ENCODE data around the gene ZFC3H1.
"Not testable (repeated sequence)": the region's sequence is repeated elsewhere in the genome, so short reads cannot be mapped to it uniquely, and the experiment has no call there.

ZFC3H1 gene

GRCh38 chr12:71663561-71664410 lies at the start of gene ZFC3H1, which contains the start of gene THAP2:
ZFC3H1 (minus strand) TSS chr12:71663848; CDS start chr12:71663610, 238 bp downstream.
THAP2 (plus strand) TSS chr12:71664301; CDS start chr12:71664510, 209 bp downstream.
- no peaks in the 10 kb centered on the region for H3K9me3 Mint-ChIP-seq
- DNase-seq (ENCODE audit: low spot score), result peak; percentile 94
- peak within 1 kb of the TSS; percentile 99 for H3K4me3 Mint-ChIP-seq
- H3K27me3 Mint-ChIP-seq (ENCODE audit: low read depth), result no peaks in the 10 kb centered on the region
- peak within 1 kb of the TSS; percentile 100 for H3K27ac Mint-ChIP-seq
- H3K4me1 Mint-ChIP-seq (ENCODE audit: low read depth), result peaks cover 29% of the 10 kb centered on the region
- peaks cover 35% of the 10 kb centered on the region for H3K36me3 Mint-ChIP-seq (ENCODE audit: low read depth)

- Mint-ChIP-seq H3K4me1 (ENCODE audit: low read depth) (peaks cover 11% of the 10 kb centered on the region), H3K27me3 (ENCODE audit: low read depth) (no peaks in the 10 kb centered on the region), H3K4me3 (no peak overlapping the region), H3K36me3 (ENCODE audit: low read depth) (peaks cover 2% of the 10 kb centered on the region), H3K9me3 (peaks cover 27% of the 10 kb centered on the region), H3K27ac (no peak overlapping the region)
- no peak for DNase-seq (ENCODE audit: low spot score)
These were observed 46.9 kb upstream of the ZFC3H1 start for GRCh38 chr12:71710276-71711125.

GRCh38 chr12:71708658-71709057 lies 45.0 kb upstream of the ZFC3H1 start:
- Mint-ChIP-seq H3K4me3 (no peak overlapping the region), H3K36me3 (ENCODE audit: low read depth) (peaks cover 4% of the 10 kb centered on the region), H3K9me3 (peaks cover 23% of the 10 kb centered on the region), H3K27me3 (ENCODE audit: low read depth) (no peaks in the 10 kb centered on the region), H3K4me1 (ENCODE audit: low read depth) (peaks cover 11% of the 10 kb centered on the region), H3K27ac (no peak overlapping the region)
- no peak for DNase-seq (ENCODE audit: low spot score)

GRCh38 chr12:71704920-71705319 lies 41.3 kb upstream of the ZFC3H1 start:
- H3K9me3 Mint-ChIP-seq, result no peaks in the 10 kb centered on the region
- H3K27ac Mint-ChIP-seq, result no peak overlapping the region
- peaks cover 11% of the 10 kb centered on the region for H3K4me1 Mint-ChIP-seq (ENCODE audit: low read depth)
- no peak overlapping the region for H3K4me3 Mint-ChIP-seq
- no peaks in the 10 kb centered on the region for H3K27me3 Mint-ChIP-seq (ENCODE audit: low read depth)
- no peak for DNase-seq (ENCODE audit: low spot score)
- H3K36me3 Mint-ChIP-seq (ENCODE audit: low read depth), result peaks cover 13% of the 10 kb centered on the region

GRCh38 chr12:71703206-71703605 lies 39.6 kb upstream of the ZFC3H1 start:
- no peak overlapping the region for H3K27ac Mint-ChIP-seq
- H3K36me3 Mint-ChIP-seq (ENCODE audit: low read depth), result peaks cover 21% of the 10 kb centered on the region
- DNase-seq (ENCODE audit: low spot score), result no peak
- H3K9me3 Mint-ChIP-seq, result no peaks in the 10 kb centered on the region
- peaks cover 6% of the 10 kb centered on the region for H3K4me1 Mint-ChIP-seq (ENCODE audit: low read depth)
- H3K4me3 Mint-ChIP-seq, result no peak overlapping the region
- H3K27me3 Mint-ChIP-seq (ENCODE audit: low read depth), result no peaks in the 10 kb centered on the region

- H3K27ac Mint-ChIP-seq, result no peak overlapping the region
- H3K4me1 Mint-ChIP-seq (ENCODE audit: low read depth), result peaks cover 1% of the 10 kb centered on the region
- no peaks in the 10 kb centered on the region for H3K9me3 Mint-ChIP-seq
- no peak for DNase-seq (ENCODE audit: low spot score)
- H3K36me3 Mint-ChIP-seq (ENCODE audit: low read depth), result peaks cover 26% of the 10 kb centered on the region
- no peak overlapping the region for H3K4me3 Mint-ChIP-seq
- H3K27me3 Mint-ChIP-seq (ENCODE audit: low read depth), result no peaks in the 10 kb centered on the region
These were observed 38.9 kb upstream of the ZFC3H1 start for GRCh38 chr12:71702590-71702989.

- peaks cover 29% of the 10 kb centered on the region for H3K36me3 Mint-ChIP-seq (ENCODE audit: low read depth)
- H3K9me3 Mint-ChIP-seq; H3K4me3 Mint-ChIP-seq; H3K4me1 Mint-ChIP-seq (ENCODE audit: low read depth); H3K27me3 Mint-ChIP-seq (ENCODE audit: low read depth); H3K27ac Mint-ChIP-seq; DNase-seq (ENCODE audit: low spot score): not testable (repeated sequence)
These were observed 38.5 kb upstream of the ZFC3H1 start for GRCh38 chr12:71702181-71702580.

GRCh38 chr12:71695782-71696181 lies 32.1 kb upstream of the ZFC3H1 start:
- Mint-ChIP-seq H3K36me3 (ENCODE audit: low read depth) (peaks cover 27% of the 10 kb centered on the region), H3K4me1 (ENCODE audit: low read depth) (peaks cover 10% of the 10 kb centered on the region), H3K27ac (no peak overlapping the region), H3K27me3 (ENCODE audit: low read depth) (no peaks in the 10 kb centered on the region), H3K9me3 (no peaks in the 10 kb centered on the region), H3K4me3 (no peak overlapping the region)
- DNase-seq (ENCODE audit: low spot score), result no peak

- no peaks in the 10 kb centered on the region for H3K9me3 Mint-ChIP-seq
- DNase-seq (ENCODE audit: low spot score), result no peak
- H3K27me3 Mint-ChIP-seq (ENCODE audit: low read depth), result no peaks in the 10 kb centered on the region
- peaks cover 21% of the 10 kb centered on the region for H3K36me3 Mint-ChIP-seq (ENCODE audit: low read depth)
- H3K4me1 Mint-ChIP-seq (ENCODE audit: low read depth), result peaks cover 12% of the 10 kb centered on the region
- H3K4me3 Mint-ChIP-seq, result no peak overlapping the region
- H3K27ac Mint-ChIP-seq, result no peak overlapping the region
These were observed 30.6 kb upstream of the ZFC3H1 start for GRCh38 chr12:71694099-71694820.

GRCh38 chr12:71693651-71694050 lies 30.0 kb upstream of the ZFC3H1 start:
- H3K27me3 Mint-ChIP-seq (ENCODE audit: low read depth); H3K4me3 Mint-ChIP-seq; H3K27ac Mint-ChIP-seq; DNase-seq (ENCODE audit: low spot score); H3K9me3 Mint-ChIP-seq: not testable (repeated sequence)
- peaks cover 18% of the 10 kb centered on the region for H3K36me3 Mint-ChIP-seq (ENCODE audit: low read depth)
- peaks cover 13% of the 10 kb centered on the region for H3K4me1 Mint-ChIP-seq (ENCODE audit: low read depth)

GRCh38 chr12:71693126-71693525 lies 29.5 kb upstream of the ZFC3H1 start:
- Mint-ChIP-seq H3K27me3 (ENCODE audit: low read depth) (no peaks in the 10 kb centered on the region), H3K36me3 (ENCODE audit: low read depth) (peaks cover 15% of the 10 kb centered on the region), H3K4me3 (no peak overlapping the region), H3K4me1 (ENCODE audit: low read depth) (peaks cover 14% of the 10 kb centered on the region), H3K9me3 (no peaks in the 10 kb centered on the region), H3K27ac (no peak overlapping the region)
- no peak for DNase-seq (ENCODE audit: low spot score)

- H3K27me3 Mint-ChIP-seq (ENCODE audit: low read depth), result no peaks in the 10 kb centered on the region
- no peak overlapping the region for H3K4me3 Mint-ChIP-seq
- H3K36me3 Mint-ChIP-seq (ENCODE audit: low read depth), result peaks cover 7% of the 10 kb centered on the region
- peaks cover 21% of the 10 kb centered on the region for H3K4me1 Mint-ChIP-seq (ENCODE audit: low read depth)
- no peak for DNase-seq (ENCODE audit: low spot score)
- no peaks in the 10 kb centered on the region for H3K9me3 Mint-ChIP-seq
- no peak overlapping the region for H3K27ac Mint-ChIP-seq
These were observed 28.0 kb upstream of the ZFC3H1 start for GRCh38 chr12:71691504-71692129.

- Mint-ChIP-seq H3K4me1 (ENCODE audit: low read depth) (peaks cover 26% of the 10 kb centered on the region), H3K27ac (no peak overlapping the region), H3K27me3 (ENCODE audit: low read depth) (no peaks in the 10 kb centered on the region), H3K9me3 (no peaks in the 10 kb centered on the region), H3K4me3 (no peak overlapping the region), H3K36me3 (ENCODE audit: low read depth) (peaks cover 2% of the 10 kb centered on the region)
- DNase-seq (ENCODE audit: low spot score), result no peak
These were observed 25.4 kb upstream of the ZFC3H1 start for GRCh38 chr12:71688961-71689570.

Measured in T-helper 2 cell treated with Interferon-gamma antibody and Interleukin-4, amounts not matched to agents 5 μg/mL and 100 μg/mL, for 36 hours (primary cell).